GM19452 (cell line): Measurements from ENCODE around the gene CISTR.
"Not testable (repeated sequence)": the region's sequence is repeated elsewhere in the genome, so short reads cannot be mapped to it uniquely, and the experiment has no call there.

Source experiments
- ATAC-seq: cut with Tn5 transposase; IDR thresholded peaks from one replicate; pipeline ENCODE4 v1.9.1; 2021; ENCODE audit not compliant: unreplicated experiment

The CISTR gene

DNA sequence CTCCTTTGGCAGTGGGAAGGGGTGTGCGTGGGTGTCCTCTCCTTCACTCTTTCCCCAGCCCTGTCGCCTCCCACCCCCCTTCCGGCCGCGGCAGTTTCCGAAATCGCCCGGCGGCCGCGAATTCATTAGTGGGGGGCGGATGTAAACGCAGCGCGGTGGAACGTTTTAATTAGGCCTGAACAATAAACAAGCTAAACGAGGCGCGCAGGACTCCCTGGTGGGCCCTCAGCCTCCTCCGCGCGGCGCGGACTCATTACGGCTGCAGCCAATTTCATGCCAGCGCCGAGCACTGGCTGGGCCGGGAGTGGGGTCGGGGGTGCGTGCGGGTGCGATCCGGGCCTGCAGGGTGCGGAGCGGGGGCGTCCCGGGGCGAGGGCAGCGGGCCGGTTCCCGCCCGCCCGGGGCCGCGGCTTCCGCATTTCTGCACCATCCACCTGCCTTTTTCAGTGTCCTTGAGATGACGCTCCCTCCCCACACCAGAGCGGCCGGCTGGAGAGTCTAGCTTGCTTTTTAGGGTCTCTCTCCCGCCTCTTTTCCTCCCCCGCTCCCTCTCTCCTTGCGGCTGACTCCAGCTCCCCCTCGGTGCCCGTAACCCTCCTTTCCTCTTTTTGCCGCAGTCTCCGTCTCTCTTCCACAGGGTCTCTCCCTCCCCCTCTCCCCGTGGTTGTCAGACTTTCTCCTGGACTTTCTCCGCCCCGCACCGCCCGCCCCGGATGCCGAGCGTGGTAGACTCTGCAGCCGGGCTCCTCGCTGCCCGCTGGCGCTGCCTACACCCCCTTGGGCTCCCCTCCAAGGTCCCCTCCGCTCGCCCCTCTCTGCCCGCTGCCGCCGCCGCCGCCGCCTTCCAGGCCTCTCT lies at the start of gene CISTR:
TSS of gene CISTR (minus strand) at position 644 of the 856 bp plus-strand sequence.
- no peak for ATAC-seq

DNA sequence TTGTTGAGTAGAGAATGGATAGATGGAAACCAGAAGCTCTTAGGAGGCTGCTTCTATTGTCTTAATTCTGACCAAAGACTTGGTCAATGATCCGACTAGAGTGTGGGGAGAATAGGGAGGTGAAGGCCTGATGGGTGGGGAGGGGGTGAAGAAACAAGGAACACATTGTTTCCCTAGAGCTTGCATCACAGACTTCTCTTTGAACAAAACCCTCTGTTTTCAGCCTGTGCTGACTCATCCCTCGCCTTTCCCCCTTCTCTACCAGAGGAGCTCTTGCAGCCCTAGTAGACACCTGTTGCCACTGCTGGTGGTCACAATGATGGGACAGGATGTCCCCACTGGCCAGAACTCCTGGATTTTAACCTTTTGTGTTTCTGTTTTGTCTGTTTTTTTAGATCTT lies 46.8 kb upstream of the CISTR start:
- ATAC-seq, result no peak

DNA sequence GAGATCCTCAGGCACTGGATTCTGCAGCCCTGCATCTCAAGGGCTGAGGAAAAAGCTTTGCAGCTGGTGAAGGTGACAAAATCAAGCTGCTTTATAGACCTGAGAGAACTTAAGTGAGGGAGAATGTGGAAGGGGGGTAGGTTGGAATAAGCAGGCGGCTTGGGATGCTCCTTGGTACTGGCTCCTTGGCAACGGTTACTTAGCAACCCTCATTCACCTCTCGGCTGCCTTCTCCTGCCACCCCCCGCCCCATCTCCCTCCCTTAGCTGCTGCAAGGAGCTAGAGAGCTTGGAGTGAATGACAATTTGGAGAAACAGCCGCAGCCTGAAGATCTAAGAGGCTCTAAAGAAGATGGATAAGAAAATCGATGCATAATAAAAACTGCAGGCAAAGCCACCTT lies 44.1 kb upstream of the CISTR start:
- ATAC-seq, result no peak

DNA sequence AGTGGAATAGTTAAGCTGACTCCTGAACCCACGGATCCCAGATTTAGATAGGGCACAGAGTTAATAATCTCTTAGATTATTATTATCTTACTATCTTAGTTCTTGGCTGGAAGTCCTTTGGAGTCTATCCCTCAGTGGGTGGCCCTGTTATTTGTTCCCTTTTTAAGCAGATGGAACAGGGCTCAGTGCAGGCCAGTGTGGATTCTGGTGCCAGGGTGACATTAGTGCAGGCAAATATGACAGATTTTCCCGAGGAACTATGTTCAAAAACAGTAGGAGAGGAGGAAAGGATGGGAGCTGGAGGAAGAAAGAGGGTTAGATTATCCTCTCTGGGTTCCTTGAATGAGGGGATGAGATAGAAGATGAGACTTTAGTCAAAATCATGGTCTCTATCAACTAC lies 41.4 kb upstream of the CISTR start:
- ATAC-seq, result no peak

GRCh38 chr12:53791735-53792326 lies 40.1 kb upstream of the CISTR start:
- no peak for ATAC-seq

DNA sequence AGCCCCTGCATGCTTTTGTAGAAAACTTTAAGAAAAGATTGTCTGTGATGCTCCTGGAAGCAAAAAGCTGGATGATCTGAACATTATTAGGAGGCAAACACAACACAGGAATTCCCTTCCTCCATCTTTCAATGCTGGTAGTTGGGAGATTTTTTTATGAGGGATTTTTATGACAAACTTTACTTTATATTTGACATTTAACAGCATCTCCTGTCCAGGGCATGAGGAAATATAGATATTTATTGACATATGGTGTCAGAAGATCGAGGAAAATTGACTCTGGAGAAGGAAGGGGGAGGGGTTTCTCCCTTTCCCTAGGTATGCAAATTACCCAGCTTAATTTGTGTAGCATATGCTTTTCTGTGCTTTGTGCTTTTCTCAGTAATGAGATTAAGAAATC lies 37.8 kb upstream of the CISTR start:
- no peak for ATAC-seq

DNA sequence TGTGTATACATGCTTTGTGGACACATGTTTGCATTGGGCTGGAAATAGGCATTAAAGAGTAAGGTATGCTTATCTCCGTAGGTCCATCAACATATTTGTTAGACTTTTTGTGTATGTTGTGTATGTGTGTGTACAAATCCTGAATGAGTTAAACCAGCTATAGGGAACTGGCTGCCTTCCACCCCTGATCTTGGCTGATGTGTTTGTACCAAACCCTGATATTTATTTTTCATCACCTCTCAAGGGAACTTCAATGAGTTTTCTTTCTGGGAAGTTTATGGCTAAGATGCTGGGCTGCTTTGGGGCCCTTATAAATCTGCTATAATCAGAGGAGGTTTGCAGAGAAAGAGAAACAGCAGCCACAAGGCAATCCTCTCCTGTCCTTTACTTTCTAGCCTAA lies 37.1 kb upstream of the CISTR start:
- no peak for ATAC-seq

DNA sequence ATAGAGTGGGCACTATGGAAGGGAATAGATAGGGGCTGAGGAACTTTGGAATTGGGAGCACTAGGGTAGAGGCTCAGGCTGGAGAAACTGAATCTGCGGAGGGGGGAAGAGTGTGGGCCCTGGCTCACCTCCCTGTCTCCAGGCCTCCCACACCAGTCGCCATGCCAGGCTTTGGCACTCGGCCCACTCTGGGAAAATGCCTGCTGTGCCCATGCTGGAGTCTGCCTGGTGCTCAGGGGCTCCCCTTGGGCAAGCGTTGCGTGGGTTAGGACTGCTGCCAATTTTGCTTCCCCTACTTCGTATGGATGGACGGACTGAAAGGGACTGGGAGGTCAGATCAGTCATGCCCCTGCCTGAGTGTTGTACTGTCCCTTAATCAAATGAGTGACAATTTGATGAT lies 34.6 kb upstream of the CISTR start:
- no peak for ATAC-seq

GRCh38 chr12:53785161-53785560 lies 33.4 kb upstream of the CISTR start:
- no peak for ATAC-seq

DNA sequence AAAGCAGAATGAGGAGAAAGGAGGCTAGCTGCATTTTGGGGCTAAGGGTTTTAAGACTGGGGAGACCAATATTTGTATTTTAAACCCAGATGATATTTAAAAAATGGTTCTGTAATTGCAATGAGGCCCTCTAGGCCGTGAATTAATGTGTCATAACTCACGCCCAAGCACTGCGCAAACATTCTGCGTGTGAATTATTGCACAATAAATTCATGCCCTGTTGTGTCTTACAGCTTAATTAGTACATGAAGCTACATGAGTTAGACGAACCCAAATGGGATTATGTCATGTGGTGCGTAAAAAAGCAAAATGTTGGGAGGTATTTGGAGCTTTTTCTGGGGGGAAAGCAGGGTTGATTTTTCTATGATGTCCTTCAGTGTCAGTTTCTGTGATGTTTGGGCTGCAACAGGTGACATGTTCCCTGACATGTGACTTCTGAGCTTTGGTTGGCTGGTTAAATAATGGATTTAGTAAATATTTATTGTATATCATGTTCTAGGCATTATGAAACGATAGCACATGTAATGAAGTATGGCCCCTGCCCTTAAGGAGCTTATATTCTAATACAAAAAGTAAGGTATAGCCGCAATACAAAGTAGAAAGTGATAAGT lies 30.4 kb upstream of the CISTR start:
- ATAC-seq, result no peak

GRCh38 chr12:53781228-53781801 lies 29.5 kb upstream of the CISTR start:
- no peak for ATAC-seq

- ATAC-seq, result no peak
Measured at GRCh38 chr12:53780323-53780722, 28.5 kb upstream of the CISTR start.

DNA sequence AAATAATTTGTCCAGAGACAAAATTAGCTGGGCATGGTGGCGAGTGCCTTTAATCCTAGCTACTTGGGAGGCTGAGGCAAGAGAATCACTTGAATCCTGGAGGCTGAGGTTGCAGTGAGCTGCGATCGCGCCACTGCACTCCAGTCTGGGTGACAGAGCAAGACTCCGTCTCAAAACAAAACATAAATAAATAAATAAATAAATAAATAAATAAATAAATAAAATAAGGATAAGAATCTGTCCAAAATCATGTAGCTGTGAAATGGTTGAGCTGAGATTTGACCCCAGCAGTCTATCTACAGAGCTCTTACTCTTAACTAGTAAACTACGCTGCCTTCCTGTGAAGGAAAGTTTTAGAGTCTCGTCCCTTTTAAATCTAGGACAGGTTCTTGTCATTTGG lies 27.9 kb upstream of the CISTR start:
- ATAC-seq, result not testable (repeated sequence)

GRCh38 chr12:53777936-53778644 lies 26.3 kb upstream of the CISTR start:
- no peak for ATAC-seq

- no peak for ATAC-seq
Measured at GRCh38 chr12:53777412-53777811, 25.6 kb upstream of the CISTR start.

- no peak for ATAC-seq
Measured at GRCh38 chr12:53776872-53777271, 25.1 kb upstream of the CISTR start.

- ATAC-seq, result no peak
Measured at GRCh38 chr12:53775478-53776145, 23.8 kb upstream of the CISTR start.

DNA sequence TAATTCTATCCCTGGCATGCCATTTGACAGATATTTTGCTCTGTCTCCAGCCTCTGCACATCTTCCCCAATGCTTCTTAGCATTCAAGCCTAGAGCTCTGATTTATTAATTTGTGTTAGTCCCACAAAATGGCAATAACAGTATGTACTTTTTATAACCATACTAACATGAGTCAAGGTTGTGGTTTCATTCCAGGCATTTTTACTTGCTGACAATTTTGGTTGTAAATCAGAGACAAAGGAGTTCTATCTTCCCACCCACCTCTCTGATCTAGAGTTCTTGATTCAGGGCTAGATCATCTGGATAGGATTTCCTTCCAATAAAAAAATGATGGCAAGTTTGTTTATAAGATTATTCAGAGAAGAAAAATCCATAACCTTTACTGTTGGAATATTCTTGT lies 18.5 kb upstream of the CISTR start:
- ATAC-seq, result no peak

- no peak for ATAC-seq
Measured at GRCh38 chr12:53768976-53769375, 17.2 kb upstream of the CISTR start.

DNA sequence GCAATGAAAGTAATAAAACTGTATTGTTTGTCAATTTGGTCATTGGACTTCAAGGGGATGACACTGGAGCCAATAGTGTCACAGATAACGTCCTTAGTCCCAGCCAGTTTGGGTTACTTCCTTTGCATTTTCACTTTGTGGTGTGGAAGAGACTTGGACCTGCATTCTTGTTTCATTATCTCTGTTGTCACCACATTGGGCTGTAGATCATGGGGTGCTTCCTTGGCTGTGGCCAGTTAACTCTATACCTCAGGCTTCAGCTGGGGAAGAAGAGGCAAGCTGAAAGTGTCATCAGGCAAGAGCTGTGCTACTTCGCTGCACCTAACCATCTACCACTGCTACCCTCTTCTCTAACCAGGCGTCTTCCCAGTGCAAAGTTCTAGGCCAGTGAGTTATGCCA lies 15.1 kb upstream of the CISTR start:
- no peak for ATAC-seq

DNA sequence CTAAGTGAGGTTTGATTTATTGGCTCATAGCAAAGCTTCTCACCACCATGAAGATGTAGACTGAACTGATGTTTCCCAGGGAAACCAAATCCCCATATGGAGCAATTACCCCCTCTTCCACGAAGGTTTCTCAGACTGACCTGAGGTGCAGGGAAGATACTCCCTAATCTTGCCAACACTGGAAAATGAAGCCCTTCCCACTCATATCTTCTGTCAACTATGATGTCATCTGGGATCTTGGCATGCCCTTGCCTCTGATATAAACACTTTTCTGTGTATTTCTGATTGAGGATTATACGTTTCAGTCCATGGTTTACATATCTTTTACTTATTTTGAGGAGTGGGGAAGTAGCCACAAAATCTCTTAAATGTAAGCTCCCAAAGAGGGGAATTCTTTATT lies 14.1 kb upstream of the CISTR start:
- ATAC-seq, result no peak
